H1 (cell line): Measurements from ENCODE around the gene FAR1. TPM values are rescaled to one million over a fixed set of nuclear protein-coding genes. Genes with fewer than 3 reads are reported as not detected.

Experiments
- polyA plus RNA-seq, 7 experiments: library from polyadenylated mRNA; depleted of rRNA in 3 of 7; stranded (reverse) in 5 of 7; unstranded in 2 of 7; fragments of >200 nt in 5 of 7; fragments of 200-250 nt in 2 of 7; gene quantifications; 1 replicate in 5 of 7; 2 replicates in 1 of 7; 4 replicates in 1 of 7; pipeline versions ENCODE4 v1.2.1 to v1.2.3, GENCODE V29; 2011 to 2013; ENCODE audit warnings: missing spikeins in 2 of 7, mixed read lengths in 2 of 7
- total RNA-seq: library from RNA; stranded (reverse); fragmentation: NEBNext Ultra II Directional; extraction: Animal tissue kit (Norgen Biotek cat#: 25700); gene quantifications from 2 replicates; pipeline ENCODE4 v1.2.1, GENCODE V29; 2021
- TF ChIP-seq, protein P1 (sequence below): IDR thresholded peaks from 2 replicates; pipeline ENCODE4 v1.6.1; 2012; ENCODE audit warnings: low read length, inconsistent platforms

FAR1 gene
- total and polyA plus RNA-seq, 2 of the 8 experiments (the other 6 are each of a cell fraction or from before 2014, with no cell fraction given): 29.7 to 68.5 TPM

DNA sequence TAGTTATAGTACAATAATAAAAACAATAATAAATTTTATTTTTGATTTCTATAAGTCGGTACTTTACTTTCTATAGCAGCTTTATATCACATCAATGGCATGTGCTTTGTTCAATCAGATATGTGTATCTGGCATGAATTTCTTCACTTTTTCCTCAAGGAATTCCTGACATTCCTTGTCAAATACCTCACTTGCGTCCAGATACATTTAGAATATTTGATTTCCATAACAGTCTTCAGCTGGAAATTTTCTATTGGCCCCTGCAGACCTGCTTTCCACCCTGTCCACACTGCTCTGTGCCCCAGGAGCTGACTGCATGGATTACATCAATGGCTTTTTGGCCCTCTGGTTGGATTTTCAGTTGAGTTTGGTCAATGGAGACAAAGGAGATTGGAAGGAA lies 93.2 kb downstream of the FAR1 start (continued):
- TF ChIP-seq, protein P1, sequence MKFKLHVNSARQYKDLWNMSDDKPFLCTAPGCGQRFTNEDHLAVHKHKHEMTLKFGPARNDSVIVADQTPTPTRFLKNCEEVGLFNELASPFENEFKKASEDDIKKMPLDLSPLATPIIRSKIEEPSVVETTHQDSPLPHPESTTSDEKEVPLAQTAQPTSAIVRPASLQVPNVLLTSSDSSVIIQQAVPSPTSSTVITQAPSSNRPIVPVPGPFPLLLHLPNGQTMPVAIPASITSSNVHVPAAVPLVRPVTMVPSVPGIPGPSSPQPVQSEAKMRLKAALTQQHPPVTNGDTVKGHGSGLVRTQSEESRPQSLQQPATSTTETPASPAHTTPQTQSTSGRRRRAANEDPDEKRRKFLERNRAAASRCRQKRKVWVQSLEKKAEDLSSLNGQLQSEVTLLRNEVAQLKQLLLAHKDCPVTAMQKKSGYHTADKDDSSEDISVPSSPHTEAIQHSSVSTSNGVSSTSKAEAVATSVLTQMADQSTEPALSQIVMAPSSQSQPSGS: no peak
- TF ChIP-seq, all 59 proteins: peak for 0
